ENCODE measurements around the gene ACYP1. TPM values are rescaled to one million over a fixed set of nuclear protein-coding genes. Genes with fewer than 3 reads are reported as not detected.

The ACYP1 gene
- total RNA-seq, 2 experiments from 2014 or later = 65.0 to 97.5 TPM

- Histone ChIP-seq H3K9me3 (ENCODE audit: low read length) (no peaks in the 10 kb centered on the region), H3K4me3 (ENCODE audit: low read depth, low read length, poor library complexity, severe bottlenecking) (no peak overlapping the region), H3K36me3 (ENCODE audit: insufficient read depth, low read length) (peaks cover 8% of the 10 kb centered on the region; the same call in 1 of the 2 replicates), H2AFZ (ENCODE audit: low read length) (no peak overlapping the region), H3K9me2 (ENCODE audit: insufficient read depth, low read length) (no peaks in the 10 kb centered on the region), H3K27ac (ENCODE audit: low read depth, low read length, poor library complexity, severe bottlenecking) (no peak overlapping the region), H3K79me2 (ENCODE audit: insufficient read depth, low read depth, low read length) (no peaks in the 10 kb centered on the region), H4K20me1 (ENCODE audit: insufficient read depth, low read length) (no peaks in the 10 kb centered on the region), H3K4me2 (ENCODE audit: low read length) (no peak overlapping the region), H3K4me1 (ENCODE audit: insufficient read depth, low read length, poor library complexity, severe bottlenecking) (no peaks in the 10 kb centered on the region)
- DNase-seq (ENCODE audit: low spot score) = no peak
- BruUV-seq (replicated peaks) = no TSS peak
- CTCF ChIA-PET (ENCODE audit: unreplicated experiment) = no interaction called here
- no peak for TF ChIP-seq CTCF (conservative IDR thresholded peaks at IDR 0.05; ENCODE audit: low read length)
- TF ChIP-seq EZH2phosphoT487 (IDR thresholded peaks at IDR 0.05; ENCODE audit: borderline replicate concordance, low read depth, low read length) = no peak
- intact Hi-C loops (cut with micrococcal nuclease; ENCODE audit: unreplicated experiment) = no loop called here
- POLR2A ChIA-PET = no interaction called here
Observed at GRCh38 chr14:75015496-75015895, 48.3 kb downstream of the ACYP1 start.

- H4K20me1 ChIP-seq (ENCODE audit: insufficient read depth, low read length) = no peaks in the 10 kb centered on the region
- BruUV-seq (replicated peaks) = no TSS peak
- POLR2A ChIA-PET = interaction anchor here (0.6 to 0.9 kb wide), 2 partner anchors 50 to 66 kb away, joined by 3 read pairs; no protein-coding TSS in a partner anchor
- H3K27ac ChIP-seq (ENCODE audit: low read depth, low read length, poor library complexity, severe bottlenecking) = no peak overlapping the region
- no peaks in the 10 kb centered on the region for H3K79me2 ChIP-seq (ENCODE audit: insufficient read depth, low read depth, low read length)
- no peak overlapping the region for H3K4me2 ChIP-seq (ENCODE audit: low read length)
- no peak overlapping the region for H3K4me3 ChIP-seq (ENCODE audit: low read depth, low read length, poor library complexity, severe bottlenecking)
- no peaks in the 10 kb centered on the region for H3K9me2 ChIP-seq (ENCODE audit: insufficient read depth, low read length)
- intact Hi-C loops (cut with micrococcal nuclease; ENCODE audit: unreplicated experiment) = no loop called here
- H2AFZ ChIP-seq (ENCODE audit: low read length) = no peak overlapping the region
- CTCF ChIA-PET (ENCODE audit: unreplicated experiment) = interaction anchor here (0.5 kb wide), 1 partner anchor 314 kb away, joined by 4 read pairs; no protein-coding TSS in a partner anchor
- H3K9me3 ChIP-seq (ENCODE audit: low read length) = no peaks in the 10 kb centered on the region
- H3K36me3 ChIP-seq (ENCODE audit: insufficient read depth, low read length) = peaks cover 30% of the 10 kb centered on the region
- DNase-seq (ENCODE audit: low spot score) = no peak
- no peak for TF ChIP-seq CTCF (conservative IDR thresholded peaks at IDR 0.05; ENCODE audit: low read length)
- TF ChIP-seq EZH2phosphoT487 (IDR thresholded peaks at IDR 0.05; ENCODE audit: borderline replicate concordance, low read depth, low read length) = no peak
- no peaks in the 10 kb centered on the region for H3K4me1 ChIP-seq (ENCODE audit: insufficient read depth, low read length, poor library complexity, severe bottlenecking)
Observed at GRCh38 chr14:75013290-75013689, 50.5 kb downstream of the ACYP1 start.

- Histone ChIP-seq H3K27ac (ENCODE audit: low read depth, low read length, poor library complexity, severe bottlenecking) (no peak overlapping the region), H3K9me3 (ENCODE audit: low read length) (no peaks in the 10 kb centered on the region), H3K4me2 (ENCODE audit: low read length) (no peak overlapping the region), H3K79me2 (ENCODE audit: insufficient read depth, low read depth, low read length) (no peaks in the 10 kb centered on the region), H4K20me1 (ENCODE audit: insufficient read depth, low read length) (no peaks in the 10 kb centered on the region), H3K4me1 (ENCODE audit: insufficient read depth, low read length, poor library complexity, severe bottlenecking) (no peaks in the 10 kb centered on the region), H3K4me3 (ENCODE audit: low read depth, low read length, poor library complexity, severe bottlenecking) (no peak overlapping the region), H3K9me2 (ENCODE audit: insufficient read depth, low read length) (no peaks in the 10 kb centered on the region), H3K36me3 (ENCODE audit: insufficient read depth, low read length) (peaks cover 48% of the 10 kb centered on the region), H2AFZ (ENCODE audit: low read length) (no peak overlapping the region)
- ChIA-PET POLR2A (interaction anchor here (1.3 kb wide), 1 partner anchor 13 kb away, joined by 3 read pairs; no protein-coding TSS in a partner anchor), CTCF (ENCODE audit: unreplicated experiment) (no interaction called here)
- TF ChIP-seq CTCF (conservative IDR thresholded peaks at IDR 0.05; ENCODE audit: low read length) (no peak), EZH2phosphoT487 (IDR thresholded peaks at IDR 0.05; ENCODE audit: borderline replicate concordance, low read depth, low read length) (no peak)
- intact Hi-C loops (cut with micrococcal nuclease; ENCODE audit: unreplicated experiment) = no loop called here
- BruUV-seq (replicated peaks) = no TSS peak
- no peak for DNase-seq (ENCODE audit: low spot score)
Observed at GRCh38 chr14:75011356-75011994, 52.3 kb downstream of the ACYP1 start.
